Measurements from ENCODE around the gene TCF7L2.

DNA sequence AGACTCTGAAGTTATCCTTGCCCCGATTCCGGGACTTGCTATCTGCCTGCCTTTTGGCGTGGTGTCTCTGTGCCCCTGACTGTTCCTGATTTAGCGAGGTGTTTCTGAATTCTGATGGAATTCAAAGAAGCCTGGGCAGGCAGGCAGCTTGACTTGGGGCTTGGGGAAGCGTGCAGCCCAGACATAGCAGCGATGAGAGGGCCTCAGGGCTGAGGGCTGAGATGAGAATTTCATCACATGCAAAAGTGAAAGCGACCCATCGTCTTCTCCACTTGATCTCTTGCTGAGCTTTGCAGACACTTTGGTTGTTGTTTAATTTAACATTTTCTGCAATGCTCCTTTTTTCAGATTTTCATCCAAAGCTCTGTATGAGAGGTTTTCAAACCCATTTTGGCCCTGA lies 57.8 kb downstream of the TCF7L2 start:
- TF ChIP-seq POLR2A (IDR thresholded peaks at IDR 0.05), result no peak
- TF ChIP-seq, protein P1, sequence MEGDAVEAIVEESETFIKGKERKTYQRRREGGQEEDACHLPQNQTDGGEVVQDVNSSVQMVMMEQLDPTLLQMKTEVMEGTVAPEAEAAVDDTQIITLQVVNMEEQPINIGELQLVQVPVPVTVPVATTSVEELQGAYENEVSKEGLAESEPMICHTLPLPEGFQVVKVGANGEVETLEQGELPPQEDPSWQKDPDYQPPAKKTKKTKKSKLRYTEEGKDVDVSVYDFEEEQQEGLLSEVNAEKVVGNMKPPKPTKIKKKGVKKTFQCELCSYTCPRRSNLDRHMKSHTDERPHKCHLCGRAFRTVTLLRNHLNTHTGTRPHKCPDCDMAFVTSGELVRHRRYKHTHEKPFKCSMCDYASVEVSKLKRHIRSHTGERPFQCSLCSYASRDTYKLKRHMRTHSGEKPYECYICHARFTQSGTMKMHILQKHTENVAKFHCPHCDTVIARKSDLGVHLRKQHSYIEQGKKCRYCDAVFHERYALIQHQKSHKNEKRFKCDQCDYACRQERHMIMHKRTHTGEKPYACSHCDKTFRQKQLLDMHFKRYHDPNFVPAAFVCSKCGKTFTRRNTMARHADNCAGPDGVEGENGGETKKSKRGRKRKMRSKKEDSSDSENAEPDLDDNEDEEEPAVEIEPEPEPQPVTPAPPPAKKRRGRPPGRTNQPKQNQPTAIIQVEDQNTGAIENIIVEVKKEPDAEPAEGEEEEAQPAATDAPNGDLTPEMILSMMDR (IDR thresholded peaks at IDR 0.05), result no peak
